HepG2 (cell line): Measurements from ENCODE around the gene AARSD1. TPM values are rescaled to one million over a fixed set of nuclear protein-coding genes. Genes with fewer than 3 reads are reported as not detected.

Source experiments
- ATF4 ChIP-seq, 2 experiments: fragments of 450-650 bp in 1 of 2; sonication (generic) in 1 of 2; formaldehyde crosslinking; IDR thresholded peaks; 2 replicates each; pipeline versions ENCODE4 v1.5.0 to v1.8.0; 2020 to 2022; ENCODE audit warnings: mild to moderate bottlenecking in 1 of 2, missing genetic modification reagents in 1 of 2
- BORCS8-MEF2B ChIP-seq: sonication (generic); formaldehyde crosslinking; IDR thresholded peaks from 2 replicates; pipeline ENCODE4 v1.8.0; 2022; ENCODE audit warnings: mild to moderate bottlenecking, missing genetic modification reagents
- CC2D1A ChIP-seq: sonication (generic); formaldehyde crosslinking; IDR thresholded peaks from 2 replicates; pipeline ENCODE4 v1.8.1; 2023; ENCODE audit warnings: mild to moderate bottlenecking, missing genetic modification reagents
- E2F1 ChIP-seq: sonication (generic); formaldehyde crosslinking; IDR thresholded peaks from 2 replicates; pipeline ENCODE4 v1.5.0; 2020; ENCODE audit warnings: missing genetic modification reagents
- LRRFIP1 ChIP-seq: sonication (generic); formaldehyde crosslinking; conservative IDR thresholded peaks from 2 replicates; pipeline ENCODE4 v1.4.0; 2020; ENCODE audit warnings: missing genetic modification reagents
- MIER3 ChIP-seq: IDR thresholded peaks from 2 replicates; pipeline ENCODE4 v1.6.1; 2016; ENCODE audit warnings: missing compliant biosample characterization, borderline replicate concordance
- NCOR1 ChIP-seq: fragments of 200-600 bp; sonication (generic); IDR thresholded peaks from 2 replicates; pipeline ENCODE4 v1.7.0; 2017; ENCODE audit warnings: antibody characterized with exemption, low read length, borderline replicate concordance
- PREB ChIP-seq: sonication (generic); formaldehyde crosslinking; IDR thresholded peaks from 2 replicates; pipeline ENCODE4 v1.4.0; 2020; ENCODE audit warnings: missing genetic modification reagents
- SMAD3 ChIP-seq: sonication (generic); formaldehyde crosslinking; IDR thresholded peaks from 2 replicates; pipeline ENCODE4 v1.4.0; 2020; ENCODE audit warnings: missing genetic modification reagents
- ZNF12 ChIP-seq: sonication (generic); formaldehyde crosslinking; IDR thresholded peaks from 2 replicates; pipeline ENCODE4 v1.5.0; 2020; ENCODE audit warnings: missing genetic modification reagents
- ZNF512 ChIP-seq: sonication (generic); formaldehyde crosslinking; IDR thresholded peaks from 2 replicates; pipeline ENCODE4 v1.4.0; 2020; ENCODE audit warnings: mild to moderate bottlenecking, missing genetic modification reagents
- ZNF607 ChIP-seq: sonication (generic); formaldehyde crosslinking; IDR thresholded peaks from 2 replicates; pipeline ENCODE4 v1.5.1; 2020; ENCODE audit warnings: missing genetic modification reagents, mild to moderate bottlenecking, borderline replicate concordance
- polyA plus RNA-seq, 8 experiments: library from polyadenylated mRNA; depleted of rRNA in 3 of 8; stranded (reverse) in 7 of 8; unstranded in 1 of 8; fragments of >200 nt; fragmentation: Illumina TruSeq in 4 of 8; extraction: Trizol in 4 of 8; gene quantifications; 2 replicates each; pipeline versions ENCODE4 v1.2.1 to v1.2.3, GENCODE V29; 2011 to 2016; ENCODE audit warnings: low read depth in 4 of 8, missing spikeins in 1 of 8, mixed read lengths in 1 of 8; ENCODE audit not compliant: insufficient read depth in 1 of 8
- total RNA-seq, 5 experiments: library from RNA; depleted of rRNA; stranded (reverse); fragments of >200 nt; fragmentation: Illumina TruSeq; extraction: Trizol; gene quantifications; 2 replicates each; pipeline ENCODE4 v1.2.3, GENCODE V29; 2016; ENCODE audit warnings: low read depth in 1 of 5
- TF ChIP-seq, protein P1 (sequence below): sonication (generic); formaldehyde crosslinking; IDR thresholded peaks from 2 replicates; pipeline ENCODE4 v1.8.0; 2023; ENCODE audit warnings: mild to moderate bottlenecking, missing genetic modification reagents
- TF ChIP-seq, protein P2 (sequence below): sonication (generic); formaldehyde crosslinking; IDR thresholded peaks from 2 replicates; pipeline ENCODE4 v1.5.0; 2020; ENCODE audit warnings: mild to moderate bottlenecking, missing genetic modification reagents
- TF ChIP-seq, protein P3 (sequence below): sonication (generic); formaldehyde crosslinking; IDR thresholded peaks from 2 replicates; pipeline ENCODE4 v1.4.0; 2020; ENCODE audit warnings: missing genetic modification reagents

Gene AARSD1
- total and polyA plus RNA-seq, 2 of the 13 experiments (the other 11 are each of a cell fraction or from before 2014, with no cell fraction given) = 24.7 to 29.3 TPM

GRCh38 chr17:43010667-43011308 lies 46.5 kb upstream of the AARSD1 start (continued):
- TF ChIP-seq ATF4 (CRISPR knock-in tag; IDR thresholded peaks at IDR 0.05) = peak in 1 of 2 experiments; percentile 55; a peak in 1 of 4 replicates
- no peak for TF ChIP-seq ZNF512 (CRISPR knock-in tag)
- TF ChIP-seq SMAD3 (CRISPR knock-in tag) = peak; percentile 85
- 0 out of 2 replicates have a peak, but pooled peaks have one; percentile 64 for TF ChIP-seq CC2D1A
- no peak for TF ChIP-seq E2F1 (CRISPR knock-in tag)
- TF ChIP-seq, protein P1, sequence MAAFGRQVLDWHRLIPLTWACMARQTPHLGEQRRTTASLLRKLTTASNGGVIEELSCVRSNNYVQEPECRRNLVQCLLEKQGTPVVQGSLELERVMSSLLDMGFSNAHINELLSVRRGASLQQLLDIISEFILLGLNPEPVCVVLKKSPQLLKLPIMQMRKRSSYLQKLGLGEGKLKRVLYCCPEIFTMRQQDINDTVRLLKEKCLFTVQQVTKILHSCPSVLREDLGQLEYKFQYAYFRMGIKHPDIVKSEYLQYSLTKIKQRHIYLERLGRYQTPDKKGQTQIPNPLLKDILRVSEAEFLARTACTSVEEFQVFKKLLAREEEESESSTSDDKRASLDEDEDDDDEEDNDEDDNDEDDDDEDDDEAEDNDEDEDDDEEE = no peak
- TF ChIP-seq ZNF12 = 0 out of 2 replicates have a peak, but pooled peaks have one; percentile 30
- peak; percentile 75; the same call in 1 of the 2 replicates for TF ChIP-seq MIER3 (CRISPR knock-in tag)
- no peak for TF ChIP-seq ZNF607 (CRISPR knock-in tag)
- TF ChIP-seq, protein P2, sequence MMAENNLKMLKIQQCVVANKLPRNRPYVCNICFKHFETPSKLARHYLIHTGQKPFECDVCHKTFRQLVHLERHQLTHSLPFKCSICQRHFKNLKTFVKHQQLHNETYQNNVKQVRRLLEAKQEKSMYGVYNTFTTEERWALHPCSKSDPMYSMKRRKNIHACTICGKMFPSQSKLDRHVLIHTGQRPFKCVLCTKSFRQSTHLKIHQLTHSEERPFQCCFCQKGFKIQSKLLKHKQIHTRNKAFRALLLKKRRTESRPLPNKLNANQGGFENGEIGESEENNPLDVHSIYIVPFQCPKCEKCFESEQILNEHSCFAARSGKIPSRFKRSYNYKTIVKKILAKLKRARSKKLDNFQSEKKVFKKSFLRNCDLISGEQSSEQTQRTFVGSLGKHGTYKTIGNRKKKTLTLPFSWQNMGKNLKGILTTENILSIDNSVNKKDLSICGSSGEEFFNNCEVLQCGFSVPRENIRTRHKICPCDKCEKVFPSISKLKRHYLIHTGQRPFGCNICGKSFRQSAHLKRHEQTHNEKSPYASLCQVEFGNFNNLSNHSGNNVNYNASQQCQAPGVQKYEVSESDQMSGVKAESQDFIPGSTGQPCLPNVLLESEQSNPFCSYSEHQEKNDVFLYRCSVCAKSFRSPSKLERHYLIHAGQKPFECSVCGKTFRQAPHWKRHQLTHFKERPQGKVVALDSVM = no peak
- TF ChIP-seq NCOR1 = peak; percentile 74
- no peak for TF ChIP-seq PREB (CRISPR knock-in tag)
- no peak for TF ChIP-seq LRRFIP1 (CRISPR knock-in tag)
- no peak for TF ChIP-seq BORCS8-MEF2B (CRISPR knock-in tag)
- TF ChIP-seq, protein P3, sequence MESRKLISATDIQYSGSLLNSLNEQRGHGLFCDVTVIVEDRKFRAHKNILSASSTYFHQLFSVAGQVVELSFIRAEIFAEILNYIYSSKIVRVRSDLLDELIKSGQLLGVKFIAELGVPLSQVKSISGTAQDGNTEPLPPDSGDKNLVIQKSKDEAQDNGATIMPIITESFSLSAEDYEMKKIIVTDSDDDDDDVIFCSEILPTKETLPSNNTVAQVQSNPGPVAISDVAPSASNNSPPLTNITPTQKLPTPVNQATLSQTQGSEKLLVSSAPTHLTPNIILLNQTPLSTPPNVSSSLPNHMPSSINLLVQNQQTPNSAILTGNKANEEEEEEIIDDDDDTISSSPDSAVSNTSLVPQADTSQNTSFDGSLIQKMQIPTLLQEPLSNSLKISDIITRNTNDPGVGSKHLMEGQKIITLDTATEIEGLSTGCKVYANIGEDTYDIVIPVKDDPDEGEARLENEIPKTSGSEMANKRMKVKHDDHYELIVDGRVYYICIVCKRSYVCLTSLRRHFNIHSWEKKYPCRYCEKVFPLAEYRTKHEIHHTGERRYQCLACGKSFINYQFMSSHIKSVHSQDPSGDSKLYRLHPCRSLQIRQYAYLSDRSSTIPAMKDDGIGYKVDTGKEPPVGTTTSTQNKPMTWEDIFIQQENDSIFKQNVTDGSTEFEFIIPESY (CRISPR knock-in tag) = 0 out of 2 replicates have a peak, but pooled peaks have one; percentile 25
